K562 (cell line): ENCODE data around the gene ADRM1. TPM values are rescaled to one million over a fixed set of nuclear protein-coding genes. Genes with fewer than 3 reads are reported as not detected.

Experiments used
- ATAC-seq: fragments of 200-7000 bp; cut with Tn5 transposase; 3 replicates; pipeline ENCODE4 v1.9.1; 2020; ENCODE audit warnings: moderate library complexity
- BruUV-seq: library from RNA; stranded (reverse); fragments of 400-500 nt; replicated peaks from 2 replicates; lab custom pipeline; 2021; lab: Mats Ljungman, UMichigan
- CTCF ChIA-PET: fragments of 300-600 bp; formaldehyde crosslinking; extraction: SDS; loops from one replicate; lab custom pipeline; 2021; ENCODE audit warnings: low intra/inter-chr PET ratio; lab: Yijun Ruan, JAX
- POLR2A ChIA-PET: fragments of 300-600, 350-650 bp; sonication (Branson Sonifier 250); formaldehyde crosslinking; extraction: SDS; loops from one replicate; lab custom pipeline; 2021; ENCODE audit warnings: antibody characterized with exemption, inconsistent platforms; lab: Yijun Ruan, JAX
- DNase-seq, 4 experiments: peaks; one replicate each; pipeline versions ENCODE4 v3.0.0 to v3.0.0-alpha.2; 2011 to 2018; ENCODE audit warnings: low spot score in 3 of 4, mixed read lengths in 3 of 4; ENCODE audit errors: extremely low read depth in 1 of 4
- FAIRE-seq: peaks from 2 replicates; lab custom pipeline; 2011; peaks lifted over from hg19 to GRCh38; lab: Jason Lieb, UNC
- H2AFZ ChIP-seq: 2 replicates; pipeline ENCODE4 v1.6.0; 2011; ENCODE audit warnings: low read depth, low read length, control low read depth, inconsistent platforms
- H3K27ac ChIP-seq: fragments of 200-600 bp; 3 replicates; pipeline ENCODE4 v1.8.0; 2011; ENCODE audit warnings: low read depth, mild to moderate bottlenecking, control low read depth, inconsistent platforms, low read length, moderate library complexity, mixed read lengths; ENCODE audit errors: extremely low read depth
- H3K27me3 ChIP-seq, 2 experiments: fragments of 300-600 bp in 1 of 2; 2 replicates in 1 of 2; 3 replicates in 1 of 2; pipeline versions ENCODE4 v1.6.0 to v1.8.0; 2011; ENCODE audit warnings: inconsistent platforms in 2 of 2, low read length in 2 of 2, mild to moderate bottlenecking in 1 of 2, mixed read lengths in 1 of 2, moderate library complexity in 1 of 2; ENCODE audit not compliant: control insufficient read depth in 2 of 2, insufficient read depth in 2 of 2
- H3K36me3 ChIP-seq: fragments of 300-600 bp; 3 replicates; pipeline ENCODE4 v1.8.0; 2011; ENCODE audit warnings: mild to moderate bottlenecking, low read length, inconsistent platforms; ENCODE audit not compliant: control insufficient read depth, insufficient read depth
- H3K4me1 ChIP-seq, 2 experiments: fragments of 200-600 bp in 1 of 2; replicated peaks in 1 of 2; 2 replicates in 1 of 2; 3 replicates in 1 of 2; pipeline versions ENCODE4 v1.5.1 to v1.8.0; 2011; ENCODE audit warnings: inconsistent platforms in 2 of 2, low read length in 2 of 2, mild to moderate bottlenecking in 1 of 2, mixed read lengths in 1 of 2, moderate library complexity in 1 of 2; ENCODE audit not compliant: control insufficient read depth in 2 of 2, insufficient read depth in 2 of 2
- H3K4me2 ChIP-seq: 2 replicates; pipeline ENCODE4 v1.6.1; 2011; ENCODE audit warnings: low read length, control low read depth, inconsistent platforms, mixed read lengths; ENCODE audit not compliant: insufficient read depth
- H3K4me3 ChIP-seq: fragments of 200-600 bp; sonication (generic), shearing (Covaris generic); 2 replicates; pipeline ENCODE4 v1.5.1; 2016; ENCODE audit warnings: control low read depth, inconsistent platforms
- H3K79me2 ChIP-seq: fragments of 200-600 bp; 3 replicates; pipeline ENCODE4 v1.8.0; 2011; ENCODE audit warnings: low read length, inconsistent platforms; ENCODE audit not compliant: control insufficient read depth, insufficient read depth
- H3K9ac ChIP-seq, 2 experiments: 2 replicates each; pipeline versions ENCODE4 v1.6.0 to v1.6.1; 2011; ENCODE audit warnings: low read depth in 2 of 2, low read length in 2 of 2, control low read depth in 1 of 2, inconsistent platforms in 1 of 2, mild to moderate bottlenecking in 1 of 2, mixed read lengths in 1 of 2; ENCODE audit not compliant: insufficient read depth in 1 of 2
- H3K9me1 ChIP-seq: one replicate; pipeline ENCODE4 v1.6.0; 2011; ENCODE audit warnings: inconsistent platforms, mild to moderate bottlenecking, low read length, moderate library complexity; ENCODE audit not compliant: control insufficient read depth, insufficient read depth
- H3K9me3 ChIP-seq: replicated peaks from 2 replicates; pipeline ENCODE4 v1.5.1; 2011; ENCODE audit warnings: low read depth, low read length, inconsistent platforms; ENCODE audit not compliant: control insufficient read depth, insufficient read depth
- H4K20me1 ChIP-seq: replicated peaks from 2 replicates; pipeline ENCODE4 v1.6.1; 2011; ENCODE audit warnings: low read length, inconsistent platforms, mixed read lengths; ENCODE audit not compliant: control insufficient read depth, insufficient read depth
- FOXP1 ChIP-seq: sonication (generic); formaldehyde crosslinking; IDR thresholded peaks from 2 replicates; pipeline ENCODE4 v1.8.0; 2022; ENCODE audit warnings: mild to moderate bottlenecking, missing genetic modification reagents
- GATAD2B ChIP-seq: fragments of 450-650 bp; IDR thresholded peaks from 2 replicates; pipeline ENCODE4 v1.6.1; 2017; ENCODE audit warnings: mild to moderate bottlenecking, borderline replicate concordance
- GTF2F1 ChIP-seq: IDR thresholded peaks from 2 replicates; pipeline ENCODE4 v1.6.1; 2011; ENCODE audit warnings: low read depth, low read length, improper control_type of control experiment
- KAT8 ChIP-seq: fragments of 450-650 bp; IDR thresholded peaks from 2 replicates; pipeline ENCODE4 v1.6.1; 2016; ENCODE audit warnings: low read depth, mild to moderate bottlenecking
- NR3C1 ChIP-seq: sonication (generic); formaldehyde crosslinking; IDR thresholded peaks from 2 replicates; pipeline ENCODE4 v1.8.1; 2022; ENCODE audit warnings: missing genetic modification reagents
- POLR3G ChIP-seq: IDR thresholded peaks from 2 replicates; pipeline ENCODE4 v1.6.1; 2011; ENCODE audit not compliant: insufficient read length, insufficient replicate concordance; ENCODE audit errors: extremely low read depth
- TCF7 ChIP-seq: sonication (generic); IDR thresholded peaks from 2 replicates; pipeline ENCODE4 v1.6.1; 2016; ENCODE audit warnings: antibody characterized with exemption, borderline replicate concordance
- TEAD4 ChIP-seq, 2 experiments: sonication (generic) in 1 of 2; formaldehyde crosslinking in 1 of 2; IDR thresholded peaks; 2 replicates each; pipeline versions ENCODE4 v1.6.1 to v1.8.0; 2012 to 2022; ENCODE audit warnings: borderline replicate concordance in 1 of 2, inconsistent platforms in 1 of 2, low read length in 1 of 2, mild to moderate bottlenecking in 1 of 2, missing genetic modification reagents in 1 of 2
- ZNF184 ChIP-seq: sonication (generic); formaldehyde crosslinking; IDR thresholded peaks from 2 replicates; pipeline ENCODE4 v1.5.0; 2020; ENCODE audit warnings: missing genetic modification reagents
- ZNF785 ChIP-seq: fragments of 250-450 bp; sonication (Bioruptor Pico); IDR thresholded peaks from 2 replicates; pipeline ENCODE4 v1.4.0; 2020; ENCODE audit warnings: mild to moderate bottlenecking
- ZSCAN29 ChIP-seq: fragments of 450-650 bp; IDR thresholded peaks from 2 replicates; pipeline ENCODE4 v1.6.1; 2017
- WGBS: fragments of 100-300 bp; shearing (Covaris generic); methylation state at CpG from one replicate; pipeline ENCODE4 v1.1.6; 2016; ENCODE audit warnings: low coverage, mixed read lengths; ENCODE audit not compliant: insufficient coverage; ENCODE audit errors: missing lambda C conversion rate; 5-methylcytosine and 5-hydroxymethylcytosine counted together
- in situ Hi-C: fragments of 300-500 bp; cut with MboI; formaldehyde crosslinking; loops from 4 replicates; pipeline ENCODE4 v1.15.0; 2018; ENCODE audit warnings: inconsistent platforms, mixed read lengths
- intact Hi-C: fragments of 100-400 bp; cut with micrococcal nuclease; formaldehyde crosslinking; loops from 2 replicates; pipeline ENCODE4 v1.14.2; 2022
- polyA plus RNA-seq, 8 experiments: library from polyadenylated mRNA; depleted of rRNA in 4 of 8; stranded (reverse) in 5 of 8; unstranded in 3 of 8; fragments of >200 nt; fragmentation: Nextera tagmentation in 2 of 8; fragmentation: Illumina TruSeq in 1 of 8; extraction: Ambion mirVana in 2 of 8; extraction: Trizol in 1 of 8; gene quantifications; 2 replicates each; pipeline versions ENCODE4 v1.2.1 to v1.2.3, GENCODE V29; 2011 to 2014; ENCODE audit warnings: inconsistent platforms in 1 of 8, missing spikeins in 1 of 8
- total RNA-seq, 7 experiments: library from RNA; depleted of rRNA in 6 of 7; stranded (reverse); fragments of >200 nt in 6 of 7; fragmentation: Illumina TruSeq in 2 of 7; extraction: Trizol in 2 of 7; gene quantifications; 2 replicates each; pipeline versions ENCODE4 v1.2.1 to v1.2.3, GENCODE V29; 2011 to 2021; ENCODE audit warnings: low replicate concordance in 1 of 7
- TF ChIP-seq, protein P1 (sequence below): fragments of 250-450 bp; sonication (Bioruptor Pico); IDR thresholded peaks from 2 replicates; pipeline ENCODE4 v1.8.0; 2021; ENCODE audit warnings: mild to moderate bottlenecking, moderate library complexity
- TF ChIP-seq, protein P2 (sequence below): fragments of 200-800 bp; sonication (Bioruptor generic); IDR thresholded peaks from 2 replicates; pipeline ENCODE4 v1.6.1; 2017; ENCODE audit warnings: missing genetic modification characterization, missing compliant biosample characterization
- TF ChIP-seq, protein P3 (sequence below), 3 experiments: fragments of 200-800 bp in 1 of 3; sonication (Bioruptor generic) in 1 of 3; sonication (generic) in 1 of 3; formaldehyde crosslinking in 1 of 3; IDR thresholded peaks; 2 replicates each; pipeline versions ENCODE4 v1.6.1 to v1.8.0; 2016 to 2022; ENCODE audit warnings: mild to moderate bottlenecking in 2 of 3, missing compliant biosample characterization in 2 of 3, missing genetic modification characterization in 2 of 3, missing genetic modification reagents in 1 of 3
- TF ChIP-seq, protein P4 (sequence below): conservative IDR thresholded peaks from 2 replicates; pipeline ENCODE4 v1.6.1; 2011; ENCODE audit warnings: low read depth, mild to moderate bottlenecking, low read length; ENCODE audit not compliant: control insufficient read depth

Gene ADRM1
- total and polyA plus RNA-seq, 9 of the 15 experiments (the other 6 are each of a cell fraction or from before 2014, with no cell fraction given): 5.0 to 223 (median 67.4) TPM

DNA sequence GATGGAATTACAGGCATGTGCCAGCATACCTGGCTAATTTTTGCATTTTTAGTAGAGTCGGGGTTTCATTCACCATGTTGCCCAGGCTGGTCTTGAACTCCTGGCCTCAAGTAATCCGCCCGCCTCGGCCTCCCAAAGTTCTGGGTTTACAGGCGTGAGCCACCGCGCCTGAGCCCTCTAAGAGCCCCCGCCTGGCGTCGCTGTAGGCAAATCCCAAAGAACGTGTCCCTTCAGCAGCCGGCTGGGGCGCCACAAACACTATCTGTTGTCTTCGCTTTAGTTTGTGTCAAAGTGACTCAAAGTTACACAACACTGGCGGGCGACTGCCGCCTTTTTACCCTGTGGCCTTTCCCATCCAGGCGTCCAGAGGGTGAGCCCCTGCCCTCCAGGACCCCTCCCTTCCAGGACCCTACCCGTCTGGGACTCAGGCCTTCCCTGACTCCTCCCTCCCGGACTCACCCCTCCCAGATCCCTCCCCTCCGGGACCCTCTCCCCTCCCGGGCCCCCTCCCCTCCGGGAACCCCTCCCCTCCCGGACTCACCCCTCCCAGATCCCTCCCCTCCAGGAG lies 940 bp upstream of the ADRM1 start (continued):
- TF ChIP-seq TEAD4 (IDR thresholded peaks at IDR 0.05; ENCODE audit: low read length): peak; percentile 34; the same call in 1 of the 2 replicates
- TF ChIP-seq TEAD4 (CRISPR knock-in tag; IDR thresholded peaks at IDR 0.05; ENCODE audit: borderline replicate concordance): no peak
- no peak for TF ChIP-seq POLR3G
- TF ChIP-seq FOXP1 (CRISPR knock-in tag): peak; percentile 52; the same call in 1 of the 2 replicates
- TF ChIP-seq, protein P1, sequence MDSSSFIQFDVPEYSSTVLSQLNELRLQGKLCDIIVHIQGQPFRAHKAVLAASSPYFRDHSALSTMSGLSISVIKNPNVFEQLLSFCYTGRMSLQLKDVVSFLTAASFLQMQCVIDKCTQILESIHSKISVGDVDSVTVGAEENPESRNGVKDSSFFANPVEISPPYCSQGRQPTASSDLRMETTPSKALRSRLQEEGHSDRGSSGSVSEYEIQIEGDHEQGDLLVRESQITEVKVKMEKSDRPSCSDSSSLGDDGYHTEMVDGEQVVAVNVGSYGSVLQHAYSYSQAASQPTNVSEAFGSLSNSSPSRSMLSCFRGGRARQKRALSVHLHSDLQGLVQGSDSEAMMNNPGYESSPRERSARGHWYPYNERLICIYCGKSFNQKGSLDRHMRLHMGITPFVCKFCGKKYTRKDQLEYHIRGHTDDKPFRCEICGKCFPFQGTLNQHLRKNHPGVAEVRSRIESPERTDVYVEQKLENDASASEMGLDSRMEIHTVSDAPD: no peak

DNA sequence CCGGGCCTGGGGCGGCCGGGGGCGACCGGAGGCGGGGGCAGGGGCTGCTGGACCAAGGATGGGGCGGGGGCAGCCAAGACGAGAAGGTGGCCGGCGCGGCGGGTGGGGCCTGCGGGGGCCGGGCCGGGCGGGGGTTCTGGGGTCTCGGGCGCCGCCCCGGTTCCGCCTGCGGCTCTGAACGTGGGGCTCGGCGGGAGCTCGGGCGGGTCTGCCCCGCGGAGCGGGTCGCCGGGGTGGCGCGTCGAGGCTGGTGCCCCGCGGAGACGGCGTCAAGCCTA lies 204 bp downstream of the ADRM1 start:
- Histone ChIP-seq H3K9me1 (peaks cover 5% of the 10 kb centered on the region), H3K9me3 (no peaks in the 10 kb centered on the region), H3K9ac (peak overlapping the region; percentile 86 to 98; a peak in 3 of 4 replicates), H3K36me3 (peaks cover 46% of the 10 kb centered on the region; the same call in 2 of the 3 replicates), H4K20me1 (peaks cover 20% of the 10 kb centered on the region), H3K27me3 (no peaks in the 10 kb centered on the region), H3K4me2 (peak overlapping the region; percentile 89; the same call in 1 of the 2 replicates), H3K79me2 (peaks cover 37% of the 10 kb centered on the region), H2AFZ (no peak overlapping the region), H3K4me3 (peak overlapping the region; percentile 71), H3K27ac (peak overlapping the region; percentile 93), H3K4me1 (peaks cover 14 to 66% of the 10 kb centered on the region in 2 experiments)
- DNase-seq (no peak), FAIRE-seq (no peak), ATAC-seq (no peak)
- POLR2A ChIA-PET: interaction anchor here (1.2 to 1.5 kb wide), 3 partner anchors 21 to 83 kb away, joined by 3 to 7 read pairs (median 6); partner anchors contain the start of gene RPS21
- intact Hi-C loops: loop anchor here (2.0 to 10.0 kb wide), 4 partner anchors 64 to 318 kb away; partner anchors contain the start of genes LAMA5 and OSBPL2
- BruUV-seq: no TSS peak
- in situ Hi-C loops: loop anchor here (10.0 kb wide), 2 partner anchors 192 to 312 kb away; no protein-coding TSS in a partner anchor
- CTCF ChIA-PET: interaction anchor here (0.6 to 2.3 kb wide), 4 partner anchors 65 to 504 kb away, joined by 3 to 14 read pairs (median 5); partner anchors contain the start of genes OSBPL2 and RPS21
- no CpG with 5 or more reads among the region's 39 CpGs for WGBS
- 0 out of 2 replicates have a peak, but pooled peaks have one; percentile 27 for TF ChIP-seq GATAD2B
- no peak for TF ChIP-seq ZNF785 (CRISPR knock-in tag)
- TF ChIP-seq, protein P2, sequence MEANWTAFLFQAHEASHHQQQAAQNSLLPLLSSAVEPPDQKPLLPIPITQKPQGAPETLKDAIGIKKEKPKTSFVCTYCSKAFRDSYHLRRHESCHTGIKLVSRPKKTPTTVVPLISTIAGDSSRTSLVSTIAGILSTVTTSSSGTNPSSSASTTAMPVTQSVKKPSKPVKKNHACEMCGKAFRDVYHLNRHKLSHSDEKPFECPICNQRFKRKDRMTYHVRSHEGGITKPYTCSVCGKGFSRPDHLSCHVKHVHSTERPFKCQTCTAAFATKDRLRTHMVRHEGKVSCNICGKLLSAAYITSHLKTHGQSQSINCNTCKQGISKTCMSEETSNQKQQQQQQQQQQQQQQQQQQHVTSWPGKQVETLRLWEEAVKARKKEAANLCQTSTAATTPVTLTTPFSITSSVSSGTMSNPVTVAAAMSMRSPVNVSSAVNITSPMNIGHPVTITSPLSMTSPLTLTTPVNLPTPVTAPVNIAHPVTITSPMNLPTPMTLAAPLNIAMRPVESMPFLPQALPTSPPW (CRISPR knock-in tag): peak; percentile 16; the same call in 1 of the 2 replicates
- TF ChIP-seq, protein P3, sequence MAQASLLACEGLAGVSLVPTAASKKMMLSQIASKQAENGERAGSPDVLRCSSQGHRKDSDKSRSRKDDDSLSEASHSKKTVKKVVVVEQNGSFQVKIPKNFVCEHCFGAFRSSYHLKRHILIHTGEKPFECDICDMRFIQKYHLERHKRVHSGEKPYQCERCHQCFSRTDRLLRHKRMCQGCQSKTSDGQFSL (CRISPR knock-in tag; IDR thresholded peaks at IDR 0.05): no peak
- TF ChIP-seq, protein P3 (tag; IDR thresholded peaks at IDR 0.05): no peak
- TF ChIP-seq NR3C1 (CRISPR knock-in tag): 0 out of 2 replicates have a peak, but pooled peaks have one; percentile 45
- no peak for TF ChIP-seq ZSCAN29
- TF ChIP-seq, protein P4, sequence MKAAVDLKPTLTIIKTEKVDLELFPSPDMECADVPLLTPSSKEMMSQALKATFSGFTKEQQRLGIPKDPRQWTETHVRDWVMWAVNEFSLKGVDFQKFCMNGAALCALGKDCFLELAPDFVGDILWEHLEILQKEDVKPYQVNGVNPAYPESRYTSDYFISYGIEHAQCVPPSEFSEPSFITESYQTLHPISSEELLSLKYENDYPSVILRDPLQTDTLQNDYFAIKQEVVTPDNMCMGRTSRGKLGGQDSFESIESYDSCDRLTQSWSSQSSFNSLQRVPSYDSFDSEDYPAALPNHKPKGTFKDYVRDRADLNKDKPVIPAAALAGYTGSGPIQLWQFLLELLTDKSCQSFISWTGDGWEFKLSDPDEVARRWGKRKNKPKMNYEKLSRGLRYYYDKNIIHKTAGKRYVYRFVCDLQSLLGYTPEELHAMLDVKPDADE: peak; percentile 29; the same call in 1 of the 2 replicates
- TF ChIP-seq GTF2F1: no peak
- no peak for TF ChIP-seq TCF7
- TF ChIP-seq KAT8: no peak
- no peak for TF ChIP-seq ZNF184 (CRISPR knock-in tag)
